ENCODE measurements around the gene GLI3.

GRCh38 chr7:42181566-42181965, 55.4 kb downstream of the GLI3 start:
- TF ChIP-seq POLR2A (IDR thresholded peaks at IDR 0.05) (no peak), CTCF (IDR thresholded peaks at IDR 0.05) (no peak)

All from adrenal gland (tissue), 5 donors.